AG09309 (cell line): ENCODE data around the gene RGS9.

ENCODE experiments used
- DNase-seq: peaks from one replicate; pipeline ENCODE4 v3.0.0-alpha.2; 2010; ENCODE audit warnings: low read depth
- H3K4me3 ChIP-seq: 2 replicates; pipeline ENCODE4 v1.5.1; 2011; ENCODE audit warnings: mild to moderate bottlenecking, low read depth, low read length, moderate library complexity; ENCODE audit not compliant: control insufficient read depth
- CTCF ChIP-seq: IDR thresholded peaks from 2 replicates; pipeline ENCODE4 v1.5.1; 2011; ENCODE audit warnings: mild to moderate bottlenecking, low read depth, low read length, inconsistent platforms; ENCODE audit not compliant: insufficient read depth, control insufficient read depth; ENCODE audit errors: missing control alignments

The RGS9 gene

GRCh38 chr17:65185668-65186382, 48.7 kb downstream of the RGS9 start:
- TF ChIP-seq CTCF: no peak
- H3K4me3 ChIP-seq: no peak overlapping the region
- no peak for DNase-seq

GRCh38 chr17:65190467-65191097, 53.4 kb downstream of the RGS9 start:
- no peak overlapping the region for H3K4me3 ChIP-seq
- no peak for TF ChIP-seq CTCF
- DNase-seq: no peak

GRCh38 chr17:65191811-65192740, 54.9 kb downstream of the RGS9 start:
- H3K4me3 ChIP-seq: no peak overlapping the region
- DNase-seq: no peak
- no peak for TF ChIP-seq CTCF

GRCh38 chr17:65193305-65193704, 56.1 kb downstream of the RGS9 start:
- H3K4me3 ChIP-seq: no peak overlapping the region
- DNase-seq: no peak
- TF ChIP-seq CTCF: no peak

- no peak for DNase-seq
- TF ChIP-seq CTCF: no peak
- H3K4me3 ChIP-seq: no peak overlapping the region
These were observed 56.6 kb downstream of the RGS9 start for GRCh38 chr17:65193716-65194293.

GRCh38 chr17:65194670-65195334, 57.6 kb downstream of the RGS9 start:
- DNase-seq: no peak
- no peak overlapping the region for H3K4me3 ChIP-seq
- TF ChIP-seq CTCF: no peak
